ENCODE results near the gene NCOA3.

- TF ChIP-seq RAD21 (IDR thresholded peaks at IDR 0.05; ENCODE audit: insufficient read depth, low read depth, low read length) (no peak), CTCF (IDR thresholded peaks at IDR 0.05 in 2 of 3, conservative IDR thresholded peaks at IDR 0.05 in 1 of 3; ENCODE audit: control insufficient read depth in 2 of 3, extremely low read depth in 1 of 3, insufficient read depth in 1 of 3, low read depth in 3 of 3, low read length in 3 of 3) (no peak), JUND (IDR thresholded peaks at IDR 0.05; ENCODE audit: low read depth, low read length) (no peak), MTA3 (IDR thresholded peaks at IDR 0.05; ENCODE audit: borderline replicate concordance, low read length) (no peak), YY1 (IDR thresholded peaks at IDR 0.05; ENCODE audit: low read depth, low read length) (no peak), EZH2 (IDR thresholded peaks at IDR 0.05; ENCODE audit: borderline replicate concordance, control insufficient read depth, low read depth, low read length) (no peak), E2F4 (IDR thresholded peaks at IDR 0.05; ENCODE audit: low read depth, low read length) (no peak), SMAD1 (IDR thresholded peaks at IDR 0.05; ENCODE audit: low read depth, partially characterized antibody) (no peak), NFYA (IDR thresholded peaks at IDR 0.05; ENCODE audit: borderline replicate concordance, low read depth, low read length) (no peak), SIN3A (IDR thresholded peaks at IDR 0.05; ENCODE audit: low read depth, low read length) (no peak), NFYB (IDR thresholded peaks at IDR 0.05; ENCODE audit: insufficient read depth, low read depth, low read length) (no peak)
Observed at GRCh38 chr20:47532002-47532401, 30.3 kb downstream of the NCOA3 start.

Measured in GM12878 (cell line).